Pancreas (tissue), 10 donors: ENCODE results near the gene UBAP2L. TPM values are rescaled to one million over a fixed set of nuclear protein-coding genes. Genes with fewer than 3 reads are reported as not detected.
"Not testable (repeated sequence)": the region's sequence is repeated elsewhere in the genome, so short reads cannot be mapped to it uniquely, and the experiment has no call there.

Source experiments
- ATAC-seq, 4 donors: fragments of 200-7000 bp; cut with Tn5 transposase; one replicate each; pipeline versions ENCODE4 v1.8.0 to v1.9.1; 2020; ENCODE audit warnings: mild to moderate bottlenecking in 4 of 4, moderate library complexity in 4 of 4
- DNase-seq, 6 donors: peaks; one replicate each; pipeline ENCODE4 v3.0.0-alpha.2; 2020
- FAIRE-seq: peaks from 2 replicates; lab custom pipeline; 2012; peaks lifted over from hg19 to GRCh38; lab: Jason Lieb, UNC
- H3K27ac ChIP-seq, 4 donors: fragments of 200-600 bp; sonication (generic); 1 replicate in 3 of 4; 2 replicates in 1 of 4; pipeline versions ENCODE4 v1.5.0 to v1.8.0; 2020
- H3K27me3 ChIP-seq, 4 donors: fragments of 200-600 bp; one replicate each; pipeline ENCODE4 v1.8.0; 2021
- H3K36me3 ChIP-seq, 3 donors: fragments of 200-600 bp; sonication (generic) in 1 of 3; one replicate each; pipeline versions ENCODE4 v1.5.0 to v1.8.0; 2020 to 2021
- H3K4me1 ChIP-seq, 3 donors: fragments of 200-600 bp; one replicate each; pipeline ENCODE4 v1.8.0; 2021
- H3K4me3 ChIP-seq, 4 donors: fragments of 200-600 bp; sonication (generic) in 2 of 4; one replicate each; pipeline versions ENCODE4 v1.5.0 to v1.8.0; 2020 to 2021
- H3K9me3 ChIP-seq, 4 donors: fragments of 200-600 bp; one replicate each; pipeline ENCODE4 v1.8.0; 2021
- CTCF ChIP-seq, 4 donors: fragments of 200-600 bp; sonication (generic) in 3 of 4; IDR thresholded peaks; one replicate each; pipeline versions ENCODE4 v1.5.0 to v1.8.0; 2021; ENCODE audit warnings: antibody characterized with exemption in 4 of 4
- WGBS, 2 donors: extraction: QIAGEN DNeasy Blood & Tissue Kit; methylation state at CpG; one replicate each; pipeline ENCODE4 v1.1.7; 2013; 5-methylcytosine and 5-hydroxymethylcytosine counted together
- intact Hi-C, 3 donors: fragments of 100-400 bp; cut with DNase I; formaldehyde crosslinking; loops; one replicate each; pipeline versions ENCODE4 v1.11.1 to v1.14.2; 2022
- polyA plus RNA-seq, 2 donors: library from polyadenylated mRNA; stranded (reverse); fragments of 200-250 nt; gene quantifications; one replicate each; pipeline ENCODE4 v1.2.3, GENCODE V29; 2013
- total RNA-seq, 6 donors: library from RNA; stranded (reverse); fragmentation: NEBNext Ultra II Directional in 4 of 6; extraction: Animal tissue kit (Norgen Biotek cat#: 25700) in 4 of 6; gene quantifications; one replicate each; pipeline versions ENCODE4 v1.2.1 to v1.2.4, GENCODE V29; 2021 to 2023
- donor health status: healthy with polysubstance abuse.
- donor health status: DM: no; HTN: no; CAD: no; lungs with moderate emphysema.
- donor health status: DM: no; HTN: no; CAD: no.
- donor health status: control.
- donor health status: control.
- donor health status: Bipolar disorder and iron deficiency.
- donor health status: DM: yes; HTN: yes; CAD: no.
- donor health status: DM: no; HTN: no; CAD: no.
- donor health status: DM: no; HTN: no; CAD: no.
- donor health status: DM: yes; HTN: yes; CAD: no.

The UBAP2L gene
- total and polyA plus RNA-seq, 8 donors, result 32.7 to 69.8 (median 50.8) TPM

DNA sequence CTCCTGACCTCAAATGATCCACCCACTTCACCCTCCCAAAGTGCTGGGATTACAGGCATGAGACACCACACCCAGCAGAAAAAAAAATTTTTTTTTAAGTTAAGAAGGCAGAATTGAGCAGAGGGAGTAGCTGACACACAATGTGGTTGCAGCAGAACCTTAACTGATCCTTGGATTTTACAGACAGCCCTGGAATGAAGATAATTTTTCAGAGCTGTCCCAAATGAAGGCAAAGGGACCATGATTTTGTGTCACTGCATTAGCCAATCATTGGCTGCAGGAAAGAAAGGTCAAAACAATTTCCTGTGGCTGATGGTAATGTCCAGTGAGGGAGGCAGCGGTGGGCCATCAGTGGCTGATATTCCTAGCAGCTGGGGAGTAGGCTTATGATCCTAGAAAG lies 80.8 kb downstream of the UBAP2L start:
- Histone ChIP-seq H3K4me1 (no peaks in the 10 kb centered on the region), H3K4me3 (no peak overlapping the region), H3K27me3 (no peaks in the 10 kb centered on the region), H3K36me3 (no peaks in the 10 kb centered on the region), H3K27ac (no peak overlapping the region), H3K9me3 (no peaks in the 10 kb centered on the region)
- no peak for FAIRE-seq
- no peak for ATAC-seq
- TF ChIP-seq CTCF (IDR thresholded peaks at IDR 0.05), result no peak
- intact Hi-C loops, result no loop called here
- WGBS, 2 donors, result 75 to 95% methylated on average over 1 of the region's 1 CpG
- DNase-seq, result no peak

DNA sequence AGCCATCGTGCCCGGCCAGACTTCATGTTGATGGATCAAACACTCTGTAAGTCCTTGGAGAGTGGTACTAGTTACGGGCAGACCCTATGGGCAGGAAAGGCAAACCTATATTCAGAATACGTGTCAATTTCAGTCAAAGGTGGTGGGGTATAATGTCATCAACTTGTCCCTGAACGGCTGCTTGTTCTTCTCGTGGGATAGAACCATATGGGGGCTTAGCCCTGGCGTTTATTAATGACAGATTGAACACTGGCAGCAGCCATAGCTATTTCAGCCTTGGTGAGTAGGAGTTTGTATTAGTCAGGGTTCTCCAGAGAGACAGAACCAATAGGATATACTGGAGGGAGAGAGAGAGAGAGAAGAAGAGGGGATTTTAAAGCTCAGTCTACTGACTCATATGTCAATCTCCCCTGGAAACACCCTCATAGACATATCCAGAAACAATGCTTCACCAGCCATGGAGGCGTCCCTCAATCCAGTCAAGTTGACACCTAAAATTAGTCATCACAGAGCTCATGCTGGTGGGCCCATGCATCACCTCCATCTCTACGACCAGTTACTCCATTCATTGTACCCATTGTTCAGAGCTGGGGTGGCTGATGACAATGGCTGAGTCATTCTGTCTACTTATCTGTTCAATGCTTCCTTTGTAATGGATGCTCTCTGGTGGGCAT lies 84.0 kb downstream of the UBAP2L start:
- 47 to 61% methylated on average over 9 of the region's 9 CpGs for WGBS, 2 donors
- Histone ChIP-seq H3K4me3 (no peak overlapping the region), H3K9me3 (no peaks in the 10 kb centered on the region), H3K27ac (no peak overlapping the region), H3K36me3 (no peaks in the 10 kb centered on the region), H3K27me3 (no peaks in the 10 kb centered on the region), H3K4me1 (no peaks in the 10 kb centered on the region)
- ATAC-seq (no peak), FAIRE-seq (no peak), DNase-seq (no peak)
- intact Hi-C loops, result no loop called here
- no peak for TF ChIP-seq CTCF (IDR thresholded peaks at IDR 0.05)

DNA sequence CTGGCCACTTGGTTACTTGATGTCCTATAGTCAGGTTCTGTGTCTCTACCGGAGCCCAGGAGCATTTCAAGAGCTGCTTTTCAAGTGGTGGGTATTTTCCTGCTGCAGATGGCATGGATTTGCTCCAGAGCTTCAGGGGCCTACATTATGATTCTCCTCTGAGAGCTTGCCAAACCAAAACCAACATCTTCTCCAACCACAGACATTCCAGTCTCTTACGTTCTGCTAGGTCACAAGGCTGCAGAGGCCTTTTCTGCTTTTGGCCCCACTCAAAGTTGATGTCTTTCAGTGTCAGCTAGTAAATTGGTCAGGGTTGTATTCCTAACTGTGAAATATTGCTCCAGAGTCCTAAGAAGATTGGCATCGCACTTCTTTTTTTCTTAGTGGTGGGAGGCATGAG lies 85.4 kb downstream of the UBAP2L start:
- no peaks in the 10 kb centered on the region for H3K27me3 ChIP-seq
- H3K4me3 ChIP-seq, result no peak overlapping the region
- H3K4me1 ChIP-seq, result no peaks in the 10 kb centered on the region
- no peak for DNase-seq
- no peak for TF ChIP-seq CTCF (IDR thresholded peaks at IDR 0.05)
- intact Hi-C loops, result no loop called here
- H3K36me3 ChIP-seq, result no peaks in the 10 kb centered on the region
- H3K27ac ChIP-seq, result no peak overlapping the region
- no peak for FAIRE-seq
- no peak for ATAC-seq
- 84 to 90% methylated on average over 3 of the region's 3 CpGs for WGBS, 2 donors
- H3K9me3 ChIP-seq, result no peaks in the 10 kb centered on the region

DNA sequence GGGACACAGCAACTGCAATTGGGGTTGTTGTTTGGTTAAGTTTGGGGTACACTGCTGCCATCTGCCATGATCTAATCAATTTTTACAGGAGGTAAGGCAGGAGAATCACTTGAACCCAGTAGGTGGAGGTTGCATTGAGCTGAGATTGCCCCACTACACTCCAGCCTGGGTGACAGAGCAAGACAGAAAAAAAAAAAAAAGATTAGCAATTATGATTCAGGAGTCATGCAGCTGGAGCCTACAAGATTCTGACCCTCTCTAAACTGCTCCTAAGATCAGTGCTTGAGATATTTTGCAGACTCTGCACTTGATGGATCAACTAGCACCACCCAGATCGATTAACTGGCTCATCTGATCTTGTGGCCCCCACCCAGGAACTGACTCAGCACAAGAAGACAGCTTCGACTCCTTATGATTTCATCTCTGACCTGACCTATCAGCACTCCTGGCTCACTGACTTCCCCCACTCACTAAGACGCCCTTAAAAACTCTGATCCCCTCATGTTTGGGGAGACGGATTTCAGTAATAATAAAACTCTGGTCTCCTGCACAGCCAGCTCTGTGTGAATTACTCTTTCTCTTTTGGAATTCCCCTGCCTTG lies 87.0 kb downstream of the UBAP2L start:
- DNase-seq, H3K9me3 ChIP-seq, H3K27me3 ChIP-seq, H3K36me3 ChIP-seq, ATAC-seq, H3K4me1 ChIP-seq, H3K4me3 ChIP-seq, FAIRE-seq, intact Hi-C loops, H3K27ac ChIP-seq: not testable (repeated sequence)
- WGBS, 2 donors, result 49 to 57% methylated on average over 4 of the region's 4 CpGs

DNA sequence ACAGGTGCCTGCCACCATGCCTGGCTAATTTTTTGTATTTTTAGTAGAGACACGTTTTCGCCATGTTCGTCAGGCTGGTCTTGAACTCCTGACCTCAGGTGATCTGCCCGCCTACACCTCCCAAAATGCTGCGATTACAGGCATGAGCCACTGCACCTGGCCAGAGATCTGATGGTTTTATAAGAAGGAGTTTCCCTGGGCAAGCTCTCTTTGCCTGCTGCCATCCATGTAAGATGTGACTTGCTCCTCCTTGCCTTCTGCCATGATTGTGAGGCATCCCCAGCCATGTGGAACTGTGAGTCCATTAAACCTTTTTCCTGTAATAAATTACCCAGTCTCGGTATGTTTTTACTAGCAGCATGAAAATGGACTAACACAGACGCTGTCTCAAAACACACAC lies 88.4 kb downstream of the UBAP2L start:
- FAIRE-seq, H3K27ac ChIP-seq, H3K36me3 ChIP-seq, H3K9me3 ChIP-seq, DNase-seq, H3K27me3 ChIP-seq, H3K4me3 ChIP-seq, H3K4me1 ChIP-seq, ATAC-seq, intact Hi-C loops: not testable (repeated sequence)
- WGBS, 2 donors, result 76 to 83% methylated on average over 7 of the region's 7 CpGs

DNA sequence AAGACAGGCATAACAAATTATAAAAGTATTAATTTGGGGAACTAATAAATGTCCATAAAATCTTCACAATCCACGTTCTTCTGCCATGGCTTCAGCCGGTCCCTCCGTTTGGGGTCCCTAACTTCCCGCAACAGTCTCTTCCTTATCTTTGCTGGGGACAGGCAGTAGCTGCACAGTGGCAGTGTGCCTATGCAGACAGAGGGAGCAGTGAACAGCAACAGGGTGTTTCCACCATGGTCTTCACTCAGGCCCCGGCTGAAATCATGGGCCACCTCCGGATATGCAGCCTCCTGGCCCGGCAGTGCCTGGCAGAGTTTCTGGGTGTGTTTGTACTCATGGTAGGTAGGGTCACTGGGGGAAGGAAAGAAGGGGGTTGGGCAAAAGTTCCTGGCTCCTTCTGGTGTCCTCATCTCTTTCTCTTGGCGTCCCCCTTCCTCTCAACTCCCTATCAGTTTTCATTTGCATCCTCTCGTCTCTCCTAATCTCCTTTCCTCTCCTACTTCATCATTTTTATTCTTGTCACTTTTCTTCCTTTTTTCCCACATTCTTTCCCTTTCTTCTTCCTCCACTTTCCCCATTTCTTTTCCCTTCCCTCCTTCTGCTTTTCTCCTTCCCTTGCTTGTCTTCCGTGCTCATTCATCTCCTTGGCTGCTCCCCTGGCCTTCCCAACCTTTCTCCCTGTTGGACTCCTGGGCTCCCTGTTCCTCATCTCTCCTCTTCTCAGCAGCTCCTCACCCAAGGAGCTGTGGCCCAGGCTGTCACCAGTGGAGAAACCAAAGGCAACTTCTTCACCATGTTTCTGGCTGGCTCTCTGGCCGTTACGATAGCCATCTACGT lies 91.7 kb downstream of the UBAP2L start:
- ATAC-seq, H3K4me1 ChIP-seq, H3K9me3 ChIP-seq, H3K36me3 ChIP-seq, intact Hi-C loops, DNase-seq, H3K4me3 ChIP-seq, H3K27ac ChIP-seq, H3K27me3 ChIP-seq, FAIRE-seq: not testable (repeated sequence)
- 71 to 86% methylated on average over 9 to 13 of the region's 13 CpGs for WGBS, 2 donors
